MM.1S (cell line): ENCODE results near the gene PGM3.

Experiments used
- DNase-seq: peaks from one replicate; pipeline ENCODE4 v3.0.0-alpha.2; 2015
- H2AFZ ChIP-seq: fragments of 300-600 bp; sonication (generic); 2 replicates; pipeline ENCODE4 v1.6.0; 2016; ENCODE audit warnings: antibody characterized with exemption, low read length
- H3F3A ChIP-seq: fragments of 300-600 bp; sonication (generic); 2 replicates; pipeline ENCODE4 v1.6.1; 2016; ENCODE audit warnings: mild to moderate bottlenecking, antibody characterized with exemption, low read length, moderate library complexity, mixed read lengths; ENCODE audit not compliant: insufficient read depth
- H3K27ac ChIP-seq: fragments of 300-600 bp; sonication (generic); 2 replicates; pipeline ENCODE4 v1.5.1; 2016; ENCODE audit warnings: mild to moderate bottlenecking, low read length
- H3K27me3 ChIP-seq: fragments of 300-600 bp; sonication (generic); replicated peaks from 2 replicates; pipeline ENCODE4 v1.6.0; 2016; ENCODE audit warnings: low read length; ENCODE audit not compliant: insufficient read depth
- H3K36me3 ChIP-seq: fragments of 300-600 bp; sonication (generic); replicated peaks from 2 replicates; pipeline ENCODE4 v1.6.1; 2016; ENCODE audit warnings: mild to moderate bottlenecking, low read length, mixed read lengths; ENCODE audit not compliant: insufficient read depth
- H3K4me1 ChIP-seq: fragments of 300-600 bp; sonication (generic); 2 replicates; pipeline ENCODE4 v1.6.1; 2016; ENCODE audit warnings: low read length, mixed read lengths
- H3K4me2 ChIP-seq: fragments of 300-600 bp; sonication (generic); 2 replicates; pipeline ENCODE4 v1.6.0; 2016; ENCODE audit warnings: low read depth, low read length
- H3K4me3 ChIP-seq: fragments of 300-600 bp; sonication (generic); 2 replicates; pipeline ENCODE4 v1.5.1; 2016; ENCODE audit warnings: low read length, mixed read lengths
- H3K79me2 ChIP-seq: fragments of 300-600 bp; sonication (generic); 2 replicates; pipeline ENCODE4 v1.6.1; 2016; ENCODE audit warnings: mixed run types, low read length, mixed read lengths
- H3K9ac ChIP-seq: fragments of 300-600 bp; sonication (generic); 2 replicates; pipeline ENCODE4 v1.6.1; 2016; ENCODE audit warnings: low read length, mixed read lengths
- H3K9me2 ChIP-seq: fragments of 300-600 bp; sonication (generic); replicated peaks from 2 replicates; pipeline ENCODE4 v1.6.1; 2016; ENCODE audit warnings: mild to moderate bottlenecking, low read length, mixed read lengths; ENCODE audit not compliant: insufficient read depth
- H3K9me3 ChIP-seq: fragments of 300-600 bp; sonication (generic); replicated peaks from 2 replicates; pipeline ENCODE4 v1.6.1; 2016; ENCODE audit warnings: mild to moderate bottlenecking, low read length, mixed read lengths; ENCODE audit not compliant: insufficient read depth
- H4K20me1 ChIP-seq: fragments of 300-600 bp; sonication (generic); 2 replicates; pipeline ENCODE4 v1.6.1; 2016; ENCODE audit warnings: mild to moderate bottlenecking, low read length, moderate library complexity, mixed read lengths; ENCODE audit not compliant: insufficient read depth
- CTCF ChIP-seq: fragments of 300-600 bp; sonication (generic); IDR thresholded peaks from 2 replicates; pipeline ENCODE4 v1.5.1; 2016; ENCODE audit warnings: antibody characterized with exemption, low read length, mixed read lengths
- EZH2 ChIP-seq: fragments of 300-600 bp; sonication (generic); optimal IDR thresholded peaks from 2 replicates; pipeline ENCODE3; 2017; ENCODE audit warnings: low read depth, mild to moderate bottlenecking, antibody characterized with exemption, low read length, mixed read lengths
- EZH2phosphoT487 ChIP-seq: fragments of 300-600 bp; sonication (generic); IDR thresholded peaks from 2 replicates; pipeline ENCODE4 v1.6.1; 2018; ENCODE audit warnings: antibody characterized with exemption, low read length

The PGM3 gene

GRCh38 chr6:83176246-83176645 is 16.8 kb downstream of the PGM3 start:
- Histone ChIP-seq H3K9me2 (no peaks in the 10 kb centered on the region), H3K4me3 (no peak overlapping the region), H2AFZ (no peak overlapping the region), H3K4me1 (peaks cover 19% of the 10 kb centered on the region), H3K9me3 (no peaks in the 10 kb centered on the region), H3K27ac (no peak overlapping the region), H3K36me3 (peaks cover 3% of the 10 kb centered on the region; the same call in 1 of the 2 replicates), H3K4me2 (no peak overlapping the region), H3K9ac (no peak overlapping the region), H3F3A (peaks cover 7% of the 10 kb centered on the region; the same call in 1 of the 2 replicates), H3K27me3 (no peaks in the 10 kb centered on the region), H4K20me1 (no peaks in the 10 kb centered on the region), H3K79me2 (no peaks in the 10 kb centered on the region)
- TF ChIP-seq CTCF: no peak
- no peak for TF ChIP-seq EZH2
- TF ChIP-seq EZH2phosphoT487: no peak
- no peak for DNase-seq

GRCh38 chr6:83169511-83169910 is 23.6 kb downstream of the PGM3 start:
- Histone ChIP-seq H3K4me3 (no peak overlapping the region), H3K79me2 (no peaks in the 10 kb centered on the region), H3K27me3 (no peaks in the 10 kb centered on the region), H3F3A (peaks cover 7% of the 10 kb centered on the region; the same call in 1 of the 2 replicates), H3K27ac (no peak overlapping the region), H3K9ac (no peak overlapping the region), H4K20me1 (no peaks in the 10 kb centered on the region), H3K9me3 (no peaks in the 10 kb centered on the region), H3K4me2 (no peak overlapping the region), H3K9me2 (no peaks in the 10 kb centered on the region), H3K36me3 (peaks cover 28% of the 10 kb centered on the region; the same call in 1 of the 2 replicates), H2AFZ (no peak overlapping the region), H3K4me1 (peaks cover 22% of the 10 kb centered on the region)
- DNase-seq: no peak
- TF ChIP-seq CTCF: no peak
- no peak for TF ChIP-seq EZH2
- TF ChIP-seq EZH2phosphoT487: no peak

- no peak overlapping the region for H3K4me2 ChIP-seq
- H3K36me3 ChIP-seq: peaks cover 28% of the 10 kb centered on the region; the same call in 1 of the 2 replicates
- peaks cover 22% of the 10 kb centered on the region for H3K4me1 ChIP-seq
- no peak overlapping the region for H3K4me3 ChIP-seq
- no peaks in the 10 kb centered on the region for H3K9me3 ChIP-seq
- TF ChIP-seq CTCF (no peak), EZH2 (no peak), EZH2phosphoT487 (no peak)
- H2AFZ ChIP-seq: no peak overlapping the region
- no peaks in the 10 kb centered on the region for H3K9me2 ChIP-seq
- H3K9ac ChIP-seq: no peak overlapping the region
- H3K27me3 ChIP-seq: no peaks in the 10 kb centered on the region
- H3K27ac ChIP-seq: no peak overlapping the region
- H3F3A ChIP-seq: peaks cover 7% of the 10 kb centered on the region; the same call in 1 of the 2 replicates
- no peaks in the 10 kb centered on the region for H3K79me2 ChIP-seq
- no peaks in the 10 kb centered on the region for H4K20me1 ChIP-seq
- no peak for DNase-seq
These were observed 24.0 kb downstream of the PGM3 start for GRCh38 chr6:83169106-83169505.
